ENCODE data around the gene RELA. TPM values are rescaled to one million over a fixed set of nuclear protein-coding genes. Genes with fewer than 3 reads are reported as not detected.
A peak's percentile ranks its signal among the peaks of the same experiment; 100 is the strongest.
"Not testable (repeated sequence)": the region's sequence is repeated elsewhere in the genome, so short reads cannot be mapped to it uniquely, and the experiment has no call there.

RELA gene
- total RNA-seq, 1 experiment from 2014 or later: 54.9 TPM

DNA sequence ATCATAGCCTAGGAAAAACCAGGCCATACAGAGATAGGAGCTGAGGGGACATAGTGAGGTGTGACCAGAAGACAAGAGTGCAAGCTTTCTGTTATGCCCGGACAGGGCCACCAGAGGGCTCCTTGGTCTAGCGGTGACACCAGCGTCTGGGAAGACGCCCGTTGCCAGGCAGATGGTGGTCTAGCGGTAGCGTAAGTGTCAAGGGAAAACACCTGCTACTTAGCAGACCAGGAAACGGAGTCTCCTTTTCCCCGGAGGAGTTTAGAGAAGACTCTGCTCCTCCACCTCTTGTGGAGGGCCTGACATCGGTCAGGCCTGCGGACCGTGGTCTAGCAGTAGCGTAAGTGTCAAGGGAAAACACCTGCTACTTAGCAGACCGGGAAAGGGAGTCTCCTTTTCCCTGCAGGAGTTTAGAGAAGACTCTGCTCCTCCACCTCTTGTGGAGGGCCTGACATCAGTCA lies 43.6 kb upstream of the RELA start:
- Mint-ChIP-seq H3K4me1 (ENCODE audit: low read depth, unreplicated experiment) (peaks cover 12% of the 10 kb centered on the region), H3K4me3 (ENCODE audit: unreplicated experiment) (peak overlapping the region; percentile 2)
- H3K27ac Mint-ChIP-seq (ENCODE audit: unreplicated experiment); H3K9me3 Mint-ChIP-seq (ENCODE audit: unreplicated experiment); POLR2A ChIA-PET; BruUV-seq (replicated peaks); H3K9me3 ChIP-seq; H3K27me3 ChIP-seq (replicated peaks; ENCODE audit: control insufficient read depth, insufficient read depth, low read length); H3K36me3 ChIP-seq (ENCODE audit: control insufficient read depth, insufficient read depth, low read length); H3K27me3 Mint-ChIP-seq (ENCODE audit: insufficient read depth, unreplicated experiment); H3K36me3 Mint-ChIP-seq (ENCODE audit: insufficient read depth, unreplicated experiment): not testable (repeated sequence)
- TF ChIP-seq, protein P1, sequence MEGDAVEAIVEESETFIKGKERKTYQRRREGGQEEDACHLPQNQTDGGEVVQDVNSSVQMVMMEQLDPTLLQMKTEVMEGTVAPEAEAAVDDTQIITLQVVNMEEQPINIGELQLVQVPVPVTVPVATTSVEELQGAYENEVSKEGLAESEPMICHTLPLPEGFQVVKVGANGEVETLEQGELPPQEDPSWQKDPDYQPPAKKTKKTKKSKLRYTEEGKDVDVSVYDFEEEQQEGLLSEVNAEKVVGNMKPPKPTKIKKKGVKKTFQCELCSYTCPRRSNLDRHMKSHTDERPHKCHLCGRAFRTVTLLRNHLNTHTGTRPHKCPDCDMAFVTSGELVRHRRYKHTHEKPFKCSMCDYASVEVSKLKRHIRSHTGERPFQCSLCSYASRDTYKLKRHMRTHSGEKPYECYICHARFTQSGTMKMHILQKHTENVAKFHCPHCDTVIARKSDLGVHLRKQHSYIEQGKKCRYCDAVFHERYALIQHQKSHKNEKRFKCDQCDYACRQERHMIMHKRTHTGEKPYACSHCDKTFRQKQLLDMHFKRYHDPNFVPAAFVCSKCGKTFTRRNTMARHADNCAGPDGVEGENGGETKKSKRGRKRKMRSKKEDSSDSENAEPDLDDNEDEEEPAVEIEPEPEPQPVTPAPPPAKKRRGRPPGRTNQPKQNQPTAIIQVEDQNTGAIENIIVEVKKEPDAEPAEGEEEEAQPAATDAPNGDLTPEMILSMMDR (IDR thresholded peaks at IDR 0.05; ENCODE audit: insufficient read depth in 1 of 2, low read depth in 1 of 2, low read length in 1 of 2, severe bottlenecking in 1 of 2, unreplicated experiment in 1 of 2): peak; percentile 51 to 84
- DNase-seq: peak; percentile 83 to 84
- peaks cover 20% of the 10 kb centered on the region for H3K4me1 ChIP-seq
- peak overlapping the region; percentile 22; the same call in 1 of the 2 replicates for H3K4me3 ChIP-seq (ENCODE audit: low read depth, low read length)
- intact Hi-C loops (cut with micrococcal nuclease; ENCODE audit: unreplicated experiment): loop anchor here (1.0 kb wide), 2 partner anchors 112 to 283 kb away; no protein-coding TSS in a partner anchor
- CTCF ChIA-PET: interaction anchor here (0.6 to 1.4 kb wide), 4 partner anchors 121 to 185 kb away, joined by 3 to 5 read pairs (median 4); no protein-coding TSS in a partner anchor

DNA sequence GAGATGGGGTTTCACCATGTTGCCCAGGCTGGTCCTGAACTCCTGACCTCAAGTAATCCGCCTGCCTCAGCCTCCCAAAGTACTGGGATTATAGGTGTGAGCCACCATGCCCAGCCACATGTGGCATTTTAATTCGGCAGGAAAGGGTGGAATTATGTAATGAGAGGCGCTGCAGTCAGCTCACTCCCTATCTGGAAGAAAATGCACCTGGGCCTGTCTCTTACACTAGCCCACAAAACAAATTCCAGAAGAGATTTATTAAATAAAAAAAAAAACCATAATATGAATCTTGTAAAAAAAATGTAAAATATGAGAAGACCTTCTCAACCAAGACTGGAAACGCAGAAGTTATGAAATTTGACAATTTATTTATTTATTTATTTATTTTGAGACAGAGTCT lies 41.1 kb upstream of the RELA start:
- Mint-ChIP-seq H3K4me1 (ENCODE audit: low read depth, unreplicated experiment) (peaks cover 6% of the 10 kb centered on the region), H3K4me3 (ENCODE audit: unreplicated experiment) (no peak overlapping the region), H3K9me3 (ENCODE audit: unreplicated experiment) (no peaks in the 10 kb centered on the region), H3K27me3 (ENCODE audit: insufficient read depth, unreplicated experiment) (peaks cover 5% of the 10 kb centered on the region), H3K36me3 (ENCODE audit: insufficient read depth, unreplicated experiment) (no peaks in the 10 kb centered on the region), H3K27ac (ENCODE audit: unreplicated experiment) (no peak overlapping the region)
- H3K9me3 ChIP-seq: no peaks in the 10 kb centered on the region; the same call in 1 of the 2 replicates
- H3K4me3 ChIP-seq (ENCODE audit: low read depth, low read length): no peak overlapping the region
- ChIA-PET CTCF (interaction anchor here (0.6 to 1.0 kb wide), 2 partner anchors 14 to 185 kb away, joined by 3 to 5 read pairs; partner anchors contain the start of gene FIBP), POLR2A (no interaction called here)
- 0 out of 2 replicates have a peak, but pooled peaks cover 4% of the 10 kb centered on the region for H3K4me1 ChIP-seq
- DNase-seq: no peak
- H3K36me3 ChIP-seq (ENCODE audit: control insufficient read depth, insufficient read depth, low read length): no peaks in the 10 kb centered on the region; the same call in 1 of the 2 replicates
- no peaks in the 10 kb centered on the region; the same call in 1 of the 2 replicates for H3K27me3 ChIP-seq (replicated peaks; ENCODE audit: control insufficient read depth, insufficient read depth, low read length)
- no TSS peak for BruUV-seq (replicated peaks)
- TF ChIP-seq, protein P1 (IDR thresholded peaks at IDR 0.05; ENCODE audit: insufficient read depth in 1 of 2, low read depth in 1 of 2, low read length in 1 of 2, severe bottlenecking in 1 of 2, unreplicated experiment in 1 of 2): no peak
- intact Hi-C loops (cut with micrococcal nuclease; ENCODE audit: unreplicated experiment): no loop called here

DNA sequence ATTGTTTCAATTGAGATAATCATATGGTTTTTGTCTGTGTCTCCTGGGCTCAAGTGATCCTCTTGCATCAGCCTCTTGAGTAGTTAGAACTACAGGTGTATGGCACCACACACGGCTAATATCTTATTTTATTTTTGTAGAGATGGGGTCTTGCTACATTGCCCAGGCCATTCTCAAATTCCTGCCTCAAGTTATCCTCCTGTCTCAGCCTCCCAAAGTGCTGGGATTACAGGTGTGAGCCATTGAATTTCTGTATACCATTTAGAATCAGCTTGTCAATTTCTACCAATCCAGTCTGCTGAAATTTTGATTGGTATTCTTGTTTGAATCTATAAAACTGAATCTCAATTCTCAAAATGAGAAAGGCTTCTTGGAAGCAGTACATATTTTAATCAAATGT lies 39.0 kb upstream of the RELA start:
- no peak for DNase-seq
- no peaks in the 10 kb centered on the region for H3K9me3 Mint-ChIP-seq (ENCODE audit: unreplicated experiment)
- Histone ChIP-seq H3K4me3 (ENCODE audit: low read depth, low read length) (no peak overlapping the region), H3K36me3 (ENCODE audit: control insufficient read depth, insufficient read depth, low read length) (no peaks in the 10 kb centered on the region; the same call in 1 of the 2 replicates), H3K4me1 (0 out of 2 replicates have a peak, but pooled peaks cover 4% of the 10 kb centered on the region), H3K27me3 (replicated peaks; ENCODE audit: control insufficient read depth, insufficient read depth, low read length) (no peaks in the 10 kb centered on the region; the same call in 1 of the 2 replicates), H3K9me3 (no peaks in the 10 kb centered on the region; the same call in 1 of the 2 replicates)
- no peak overlapping the region for H3K4me3 Mint-ChIP-seq (ENCODE audit: unreplicated experiment)
- no peak overlapping the region for H3K27ac Mint-ChIP-seq (ENCODE audit: unreplicated experiment)
- TF ChIP-seq, protein P1 (IDR thresholded peaks at IDR 0.05; ENCODE audit: insufficient read depth in 1 of 2, low read depth in 1 of 2, low read length in 1 of 2, severe bottlenecking in 1 of 2, unreplicated experiment in 1 of 2): no peak
- peaks cover under 1% of the 10 kb centered on the region for H3K4me1 Mint-ChIP-seq (ENCODE audit: low read depth, unreplicated experiment)
- no TSS peak for BruUV-seq (replicated peaks)
- ChIA-PET POLR2A (no interaction called here), CTCF (no interaction called here)
- H3K27me3 Mint-ChIP-seq (ENCODE audit: insufficient read depth, unreplicated experiment): peaks cover 8% of the 10 kb centered on the region
- peaks cover 5% of the 10 kb centered on the region for H3K36me3 Mint-ChIP-seq (ENCODE audit: insufficient read depth, unreplicated experiment)
- intact Hi-C loops (cut with micrococcal nuclease; ENCODE audit: unreplicated experiment): loop anchor here (2.0 kb wide), 1 partner anchor 39 kb away; the partner anchor contains the start of gene RELA
